ENCODE measurements around the gene DENND5A.

The DENND5A gene

DNA sequence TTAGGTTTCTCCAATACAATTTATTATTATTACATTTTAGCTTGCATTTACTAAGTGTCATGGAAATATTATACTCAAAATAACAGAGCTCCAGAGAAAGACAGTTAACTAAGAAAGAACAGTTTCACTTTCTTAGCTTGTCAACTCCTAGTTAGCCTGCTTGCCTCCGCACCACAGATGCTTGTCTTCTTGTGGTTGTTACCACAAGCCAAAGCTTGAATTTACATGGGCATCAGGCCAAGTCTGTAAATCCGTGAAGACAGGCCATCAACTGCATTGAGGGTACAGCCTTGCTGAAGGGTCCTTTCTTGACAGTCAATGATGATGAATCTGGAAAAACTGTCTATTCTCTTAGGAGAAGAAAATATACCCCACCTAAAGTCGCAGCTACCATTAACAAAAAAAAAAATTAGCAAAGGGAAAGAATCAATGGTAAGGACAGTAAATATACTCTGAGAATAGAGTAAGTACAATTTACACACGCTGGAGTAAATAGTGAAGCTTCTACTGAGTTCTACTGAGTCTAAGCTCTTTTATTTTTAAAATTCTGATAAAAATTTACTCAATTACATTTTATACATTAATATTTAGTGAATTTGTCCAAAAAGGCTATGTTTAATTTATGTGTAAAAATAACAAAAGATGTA lies 15.6 kb upstream of the DENND5A start:
- Histone ChIP-seq H3K4me3 (ENCODE audit: low read depth, low read length) (no peak overlapping the region), H3K27ac (ENCODE audit: low read depth, low read length) (no peak overlapping the region), H3K4me1 (ENCODE audit: control insufficient read depth, insufficient read depth, low read length) (no peaks in the 10 kb centered on the region), H3K9me3 (ENCODE audit: control insufficient read depth, insufficient read depth, low read depth, low read length) (no peaks in the 10 kb centered on the region), H3K27me3 (ENCODE audit: control insufficient read depth, insufficient read depth, low read length) (no peaks in the 10 kb centered on the region), H3K36me3 (ENCODE audit: control insufficient read depth, insufficient read depth, low read length) (peaks cover 48% of the 10 kb centered on the region), H3K9ac (ENCODE audit: low read length) (no peak overlapping the region)

- H3K9ac ChIP-seq (ENCODE audit: low read length): no peak overlapping the region
- no peaks in the 10 kb centered on the region for H3K9me3 ChIP-seq (ENCODE audit: control insufficient read depth, insufficient read depth, low read depth, low read length)
- peaks cover 24% of the 10 kb centered on the region for H3K36me3 ChIP-seq (ENCODE audit: control insufficient read depth, insufficient read depth, low read length)
- H3K27ac ChIP-seq (ENCODE audit: low read depth, low read length): no peak overlapping the region
- H3K4me1 ChIP-seq (ENCODE audit: control insufficient read depth, insufficient read depth, low read length): no peaks in the 10 kb centered on the region
- no peak overlapping the region for H3K4me3 ChIP-seq (ENCODE audit: low read depth, low read length)
- H3K27me3 ChIP-seq (ENCODE audit: control insufficient read depth, insufficient read depth, low read length): no peaks in the 10 kb centered on the region
Observed at GRCh38 chr11:9277176-9277575, 12.0 kb upstream of the DENND5A start.

DNA sequence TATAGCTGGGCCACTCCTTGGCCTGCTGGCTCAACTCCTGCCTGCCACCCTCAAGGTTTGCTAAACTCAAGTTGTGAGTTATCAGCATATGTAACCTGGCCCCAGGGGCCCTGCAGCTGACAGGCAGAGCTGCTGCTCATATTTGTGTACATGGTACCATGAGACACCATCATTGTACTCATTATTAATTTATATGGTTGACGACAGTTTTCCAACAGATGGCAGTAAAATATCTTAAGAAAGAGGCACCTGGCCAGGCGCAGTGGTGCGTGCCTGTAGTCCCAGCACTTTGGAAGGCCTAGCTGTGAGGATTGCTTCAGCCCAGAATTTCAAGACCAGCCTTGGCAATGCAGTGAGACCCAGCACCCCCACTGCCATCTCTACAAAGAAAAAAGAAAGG lies 11.4 kb upstream of the DENND5A start:
- Histone ChIP-seq H3K9ac (ENCODE audit: low read length) (no peak overlapping the region), H3K27ac (ENCODE audit: low read depth, low read length) (no peak overlapping the region), H3K4me3 (ENCODE audit: low read depth, low read length) (no peak overlapping the region), H3K9me3 (ENCODE audit: control insufficient read depth, insufficient read depth, low read depth, low read length) (no peaks in the 10 kb centered on the region), H3K36me3 (ENCODE audit: control insufficient read depth, insufficient read depth, low read length) (peaks cover 19% of the 10 kb centered on the region), H3K4me1 (ENCODE audit: control insufficient read depth, insufficient read depth, low read length) (no peaks in the 10 kb centered on the region), H3K27me3 (ENCODE audit: control insufficient read depth, insufficient read depth, low read length) (no peaks in the 10 kb centered on the region)

DNA sequence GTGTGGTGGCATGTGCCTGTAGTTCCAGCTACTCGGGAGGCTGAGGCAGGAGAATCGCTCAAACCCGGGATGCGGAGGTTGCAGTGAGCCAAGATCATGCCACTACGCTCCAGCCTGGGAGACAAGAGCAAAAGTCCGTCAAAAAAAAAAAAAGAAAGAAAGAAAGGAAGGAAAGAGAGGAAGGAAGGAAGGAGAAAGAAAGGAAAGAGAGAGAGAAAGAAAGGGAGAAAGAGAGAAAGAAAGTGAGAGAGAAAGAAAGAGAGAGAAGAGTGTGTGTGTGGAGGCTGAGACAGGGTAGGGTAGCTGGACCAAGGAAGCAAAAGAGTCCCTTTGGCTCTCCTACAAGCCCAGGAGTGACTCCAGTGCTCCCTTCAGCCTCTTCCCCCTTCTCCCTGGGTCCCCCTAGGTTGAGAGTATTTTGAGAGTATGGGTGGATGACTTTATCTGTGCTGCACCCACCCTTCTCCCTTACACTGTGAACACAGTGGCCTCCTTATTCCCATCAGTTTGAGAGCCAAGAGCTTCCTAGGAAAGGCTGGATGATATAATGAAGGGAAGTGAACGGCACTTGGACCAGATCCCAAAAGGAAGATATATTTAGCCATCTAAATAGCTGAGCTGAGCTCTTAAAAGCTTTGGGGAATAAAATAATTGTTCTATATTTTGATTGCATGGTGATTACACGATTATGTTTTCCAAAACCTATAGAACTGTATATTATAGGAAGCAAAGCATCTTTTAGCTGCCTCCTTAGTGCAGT lies 9.5 kb upstream of the DENND5A start:
- Histone ChIP-seq H3K27me3 (ENCODE audit: control insufficient read depth, insufficient read depth, low read length) (no peaks in the 10 kb centered on the region), H3K36me3 (ENCODE audit: control insufficient read depth, insufficient read depth, low read length) (no peaks in the 10 kb centered on the region; the same call in 1 of the 2 replicates), H3K9ac (ENCODE audit: low read length) (no peak overlapping the region), H3K27ac (ENCODE audit: low read depth, low read length) (no peak overlapping the region), H3K4me1 (ENCODE audit: control insufficient read depth, insufficient read depth, low read length) (no peaks in the 10 kb centered on the region), H3K4me3 (ENCODE audit: low read depth, low read length) (no peak overlapping the region), H3K9me3 (ENCODE audit: control insufficient read depth, insufficient read depth, low read depth, low read length) (no peaks in the 10 kb centered on the region)

DNA sequence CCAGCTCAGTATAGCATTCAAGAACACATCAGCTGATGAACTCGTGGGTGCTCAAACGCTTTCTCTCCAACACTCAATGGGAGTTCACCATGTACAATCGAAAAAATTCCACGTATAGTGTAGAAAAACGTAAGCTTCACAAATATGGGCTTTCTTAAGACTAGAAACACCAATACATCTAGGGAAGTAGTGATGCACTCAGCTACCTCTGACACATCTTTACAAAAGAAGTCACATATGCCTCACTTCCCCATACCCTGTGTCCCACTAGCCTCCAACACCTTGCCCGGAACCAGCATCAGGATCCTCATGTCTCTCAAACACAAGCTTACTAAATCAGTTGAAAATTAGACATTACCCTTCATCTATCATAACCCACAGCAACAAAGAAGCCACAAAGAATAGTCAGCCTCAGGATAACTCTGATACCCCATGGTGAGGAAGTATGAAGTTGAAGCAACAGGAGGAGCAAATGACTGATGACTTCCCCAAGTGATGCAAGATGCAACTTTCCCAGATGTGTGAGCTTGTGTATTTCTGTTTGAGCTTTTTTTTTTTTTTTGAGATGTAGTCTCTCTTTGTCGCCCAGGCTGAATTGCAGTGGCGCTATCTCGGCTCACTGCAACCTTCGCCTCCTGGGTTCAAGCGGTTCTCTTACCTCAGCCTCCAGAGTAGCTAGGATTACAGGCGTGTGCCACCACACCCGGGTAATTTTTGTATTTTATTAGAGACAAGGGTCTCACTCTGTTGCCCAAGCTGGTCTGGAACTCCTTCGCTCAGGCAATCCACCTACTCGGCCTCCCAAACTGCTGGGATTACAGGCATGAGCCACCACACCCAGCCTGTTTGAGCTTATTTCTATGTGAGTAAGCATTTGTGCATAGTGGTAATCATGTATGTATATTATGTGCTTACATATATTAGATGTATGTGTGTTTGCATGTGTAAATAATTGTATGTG lies 8.5 kb upstream of the DENND5A start:
- H3K9ac ChIP-seq (ENCODE audit: low read length): no peak overlapping the region
- no peak overlapping the region for H3K4me3 ChIP-seq (ENCODE audit: low read depth, low read length)
- no peak overlapping the region for H3K27ac ChIP-seq (ENCODE audit: low read depth, low read length)
- H3K36me3 ChIP-seq (ENCODE audit: control insufficient read depth, insufficient read depth, low read length): no peaks in the 10 kb centered on the region; the same call in 1 of the 2 replicates
- H3K27me3 ChIP-seq (ENCODE audit: control insufficient read depth, insufficient read depth, low read length): no peaks in the 10 kb centered on the region
- H3K9me3 ChIP-seq (ENCODE audit: control insufficient read depth, insufficient read depth, low read depth, low read length): no peaks in the 10 kb centered on the region
- no peaks in the 10 kb centered on the region for H3K4me1 ChIP-seq (ENCODE audit: control insufficient read depth, insufficient read depth, low read length)

DNA sequence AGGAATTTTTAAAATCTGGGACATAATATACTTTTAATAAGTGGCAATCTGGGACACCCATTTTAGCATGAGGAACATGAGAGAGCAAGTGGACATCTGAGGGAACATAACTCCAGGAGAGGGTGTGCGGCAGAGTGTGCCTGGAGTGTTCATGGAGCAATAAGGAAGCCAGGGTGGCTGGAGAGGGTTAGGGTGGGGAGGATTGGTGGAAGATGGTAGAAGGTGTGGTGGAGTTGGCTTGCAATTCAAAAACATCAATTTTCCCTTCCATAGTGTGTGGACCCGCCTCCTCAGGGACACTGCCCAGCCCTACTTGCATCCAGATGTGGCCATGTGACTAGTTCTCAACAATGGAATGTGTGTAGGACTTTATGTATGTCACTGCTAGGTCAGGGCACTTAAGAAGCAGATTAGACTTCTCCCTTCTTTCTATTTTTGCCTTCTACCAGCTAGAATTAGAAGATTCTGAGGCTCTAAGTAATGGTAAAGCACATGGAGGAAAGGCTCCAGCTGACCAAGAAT lies 4.4 kb upstream of the DENND5A start:
- Histone ChIP-seq H3K9me3 (ENCODE audit: control insufficient read depth, insufficient read depth, low read depth, low read length) (no peaks in the 10 kb centered on the region), H3K27me3 (ENCODE audit: control insufficient read depth, insufficient read depth, low read length) (no peaks in the 10 kb centered on the region), H3K36me3 (ENCODE audit: control insufficient read depth, insufficient read depth, low read length) (no peaks in the 10 kb centered on the region), H3K9ac (ENCODE audit: low read length) (no peak overlapping the region), H3K4me3 (ENCODE audit: low read depth, low read length) (no peak overlapping the region), H3K27ac (ENCODE audit: low read depth, low read length) (no peak overlapping the region), H3K4me1 (ENCODE audit: control insufficient read depth, insufficient read depth, low read length) (peaks cover 18% of the 10 kb centered on the region)

DNA sequence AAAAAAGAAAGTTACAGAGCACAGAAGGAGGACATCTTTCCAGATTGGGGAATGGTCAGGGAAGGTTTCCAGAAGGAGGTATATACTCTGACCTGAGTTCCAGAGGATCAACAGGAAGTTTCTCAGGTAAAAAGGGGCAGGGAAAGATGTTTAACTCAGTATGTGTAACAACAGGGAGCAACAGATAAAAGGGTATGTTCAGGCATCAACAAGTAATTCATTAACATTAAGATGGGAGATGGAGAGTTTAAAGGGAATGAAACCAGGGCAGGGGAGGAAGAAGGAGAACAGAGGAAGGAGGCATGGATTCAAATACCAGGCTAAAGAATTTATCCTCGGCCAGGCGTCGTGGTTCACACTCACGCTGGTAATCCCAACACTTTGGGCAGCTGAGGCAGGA lies 2.5 kb upstream of the DENND5A start:
- Histone ChIP-seq H3K27ac (ENCODE audit: low read depth, low read length) (no peak overlapping the region), H3K9me3 (ENCODE audit: control insufficient read depth, insufficient read depth, low read depth, low read length) (no peaks in the 10 kb centered on the region), H3K9ac (ENCODE audit: low read length) (no peak overlapping the region), H3K4me1 (ENCODE audit: control insufficient read depth, insufficient read depth, low read length) (peaks cover 18% of the 10 kb centered on the region), H3K36me3 (ENCODE audit: control insufficient read depth, insufficient read depth, low read length) (no peaks in the 10 kb centered on the region), H3K4me3 (ENCODE audit: low read depth, low read length) (no peak overlapping the region), H3K27me3 (ENCODE audit: control insufficient read depth, insufficient read depth, low read length) (no peaks in the 10 kb centered on the region)

- H3K9ac ChIP-seq (ENCODE audit: low read length): no peak overlapping the region
- no peaks in the 10 kb centered on the region for H3K36me3 ChIP-seq (ENCODE audit: control insufficient read depth, insufficient read depth, low read length)
- no peak overlapping the region for H3K4me3 ChIP-seq (ENCODE audit: low read depth, low read length)
- H3K27me3 ChIP-seq (ENCODE audit: control insufficient read depth, insufficient read depth, low read length): no peaks in the 10 kb centered on the region
- H3K4me1 ChIP-seq (ENCODE audit: control insufficient read depth, insufficient read depth, low read length): peaks cover 19% of the 10 kb centered on the region
- no peak overlapping the region for H3K27ac ChIP-seq (ENCODE audit: low read depth, low read length)
- no peaks in the 10 kb centered on the region for H3K9me3 ChIP-seq (ENCODE audit: control insufficient read depth, insufficient read depth, low read depth, low read length)
Observed at GRCh38 chr11:9266926-9267325, 1.8 kb upstream of the DENND5A start.

DNA sequence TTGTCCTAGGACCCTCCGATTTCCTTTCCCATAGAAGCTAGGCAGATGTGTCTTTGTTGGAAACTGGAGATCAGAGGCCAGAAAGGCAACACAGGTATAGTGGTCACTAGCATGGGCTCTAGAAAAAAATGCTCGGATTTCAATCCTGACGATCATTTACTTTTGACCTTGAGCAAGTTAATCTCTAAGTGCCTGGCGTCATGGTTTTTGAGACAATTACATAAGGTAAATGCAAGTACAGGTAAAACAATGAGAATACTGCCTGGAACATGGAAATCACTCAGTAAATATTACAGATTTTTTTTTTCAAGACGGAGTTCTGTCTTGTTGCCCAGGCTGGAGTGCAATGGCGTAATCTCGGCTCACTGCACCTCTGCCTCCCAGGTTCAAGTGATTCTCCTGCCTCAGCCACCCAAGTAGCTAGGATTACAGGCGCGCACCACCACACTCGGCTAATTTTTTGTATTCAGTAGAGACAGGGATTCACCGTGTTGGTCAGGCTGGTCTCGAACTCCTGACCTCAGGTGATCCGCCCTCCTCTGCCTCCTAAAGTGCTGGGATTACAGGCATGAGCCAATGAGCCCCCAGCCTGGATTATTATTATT lies 1.1 kb upstream of the DENND5A start:
- no peaks in the 10 kb centered on the region for H3K36me3 ChIP-seq (ENCODE audit: control insufficient read depth, insufficient read depth, low read length)
- peak overlapping the region; percentile 73 for H3K4me3 ChIP-seq (ENCODE audit: low read depth, low read length)
- H3K27ac ChIP-seq (ENCODE audit: low read depth, low read length): no peak overlapping the region
- no peaks in the 10 kb centered on the region for H3K27me3 ChIP-seq (ENCODE audit: control insufficient read depth, insufficient read depth, low read length)
- no peaks in the 10 kb centered on the region for H3K9me3 ChIP-seq (ENCODE audit: control insufficient read depth, insufficient read depth, low read depth, low read length)
- H3K4me1 ChIP-seq (ENCODE audit: control insufficient read depth, insufficient read depth, low read length): peaks cover 21% of the 10 kb centered on the region
- H3K9ac ChIP-seq (ENCODE audit: low read length): peak overlapping the region; percentile 61

DNA sequence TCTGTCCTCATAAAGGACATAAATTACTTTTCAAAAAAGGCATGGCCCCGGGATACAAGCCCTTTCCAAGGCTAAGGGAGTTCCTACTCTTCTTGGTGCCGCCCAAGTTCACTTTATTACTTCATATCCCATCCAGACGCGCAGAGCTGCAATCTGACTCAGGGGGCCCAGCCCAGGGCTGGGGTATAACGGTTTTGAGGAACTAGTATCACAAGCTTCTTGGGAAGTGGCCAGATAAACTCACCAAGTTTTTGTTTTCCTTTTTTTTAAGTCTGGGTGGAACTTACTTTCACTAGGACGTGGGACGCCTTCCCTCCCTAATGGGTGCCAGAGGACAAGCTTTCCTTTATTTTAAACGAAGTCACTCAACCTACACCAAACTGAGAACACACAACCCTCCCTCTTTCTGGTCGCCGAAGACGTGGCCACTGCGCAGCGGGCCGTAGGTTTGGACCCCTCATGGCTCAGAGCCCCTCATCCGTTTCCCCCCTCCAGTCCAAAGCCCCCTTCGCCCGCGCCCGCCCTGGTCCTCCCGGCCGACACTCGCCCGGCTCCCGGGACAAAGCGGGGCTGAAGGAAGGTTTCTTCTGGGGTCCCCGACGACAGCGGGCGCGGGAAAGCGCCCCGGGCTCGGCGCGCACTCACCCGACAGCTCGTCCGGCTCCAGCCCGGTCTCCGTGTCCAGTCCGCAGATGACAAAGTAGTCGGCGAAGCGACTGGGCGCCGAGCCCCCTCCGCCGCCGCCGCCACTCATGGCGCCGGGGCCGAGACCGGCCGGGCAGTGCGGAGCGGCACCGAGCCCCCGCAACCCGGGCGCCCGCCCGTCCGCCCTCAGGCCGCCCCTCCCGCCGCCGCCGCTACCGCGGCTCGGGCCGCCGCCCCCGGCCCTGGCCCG lies 587 bp downstream of the DENND5A start:
- Histone ChIP-seq H3K4me3 (ENCODE audit: low read depth, low read length) (peak overlapping the region; percentile 73), H3K9ac (ENCODE audit: low read length) (peak overlapping the region; percentile 92), H3K9me3 (ENCODE audit: control insufficient read depth, insufficient read depth, low read depth, low read length) (no peaks in the 10 kb centered on the region), H3K4me1 (ENCODE audit: control insufficient read depth, insufficient read depth, low read length) (peaks cover 24% of the 10 kb centered on the region), H3K27me3 (ENCODE audit: control insufficient read depth, insufficient read depth, low read length) (no peaks in the 10 kb centered on the region), H3K27ac (ENCODE audit: low read depth, low read length) (peak overlapping the region; percentile 85; the same call in 1 of the 2 replicates), H3K36me3 (ENCODE audit: control insufficient read depth, insufficient read depth, low read length) (no peaks in the 10 kb centered on the region)

Measured in HUES6 (cell line).